Brain pericyte (primary cell): Measurements from ENCODE around the gene RBM10.

Source experiments
- DNase-seq: peaks from one replicate; pipeline ENCODE4 v3.0.0-alpha.2; 2012; ENCODE audit warnings: low read depth, low spot score

The RBM10 gene

GRCh38 chrX:47194194-47194787 lies 49.3 kb downstream of the RBM10 start:
- no peak for DNase-seq

- no peak for DNase-seq
These were observed 51.1 kb downstream of the RBM10 start for GRCh38 chrX:47196098-47196497.

- DNase-seq: no peak
These were observed 52.5 kb downstream of the RBM10 start for GRCh38 chrX:47197526-47197925.

- DNase-seq: no peak
These were observed 53.1 kb downstream of the RBM10 start for GRCh38 chrX:47198026-47198686.

- no peak for DNase-seq
These were observed 53.7 kb downstream of the RBM10 start for GRCh38 chrX:47198687-47199080.

GRCh38 chrX:47199286-47199685 lies 54.3 kb downstream of the RBM10 start:
- DNase-seq: no peak

GRCh38 chrX:47200385-47201150 lies 55.5 kb downstream of the RBM10 start:
- no peak for DNase-seq

GRCh38 chrX:47201345-47201944 lies 56.4 kb downstream of the RBM10 start:
- no peak for DNase-seq

- DNase-seq: no peak
These were observed 57.3 kb downstream of the RBM10 start for GRCh38 chrX:47202316-47202715.

- no peak for DNase-seq
These were observed 57.9 kb downstream of the RBM10 start for GRCh38 chrX:47202877-47203276.

GRCh38 chrX:47204970-47205369 lies 59.9 kb downstream of the RBM10 start:
- no peak for DNase-seq

GRCh38 chrX:47206316-47206715 lies 61.3 kb downstream of the RBM10 start:
- no peak for DNase-seq

- no peak for DNase-seq
These were observed 63.1 kb downstream of the RBM10 start for GRCh38 chrX:47208108-47208507.

GRCh38 chrX:47209508-47210238 lies 64.7 kb downstream of the RBM10 start:
- DNase-seq: no peak

- no peak for DNase-seq
These were observed 65.8 kb downstream of the RBM10 start for GRCh38 chrX:47210661-47211425.

- DNase-seq: no peak
These were observed 67.6 kb downstream of the RBM10 start for GRCh38 chrX:47212381-47213293.

- no peak for DNase-seq
These were observed 69.5 kb downstream of the RBM10 start for GRCh38 chrX:47214435-47215077.

- no peak for DNase-seq
These were observed 70.4 kb downstream of the RBM10 start for GRCh38 chrX:47215291-47215900.

- no peak for DNase-seq
These were observed 71.4 kb downstream of the RBM10 start for GRCh38 chrX:47216393-47216925.
